PC-9 (cell line): ENCODE results near the gene SEC24D. TPM values are rescaled to one million over a fixed set of nuclear protein-coding genes. Genes with fewer than 3 reads are reported as not detected.

Source experiments
- BruUV-seq: library from RNA; stranded (reverse); fragments of 400-500 nt; replicated peaks from 2 replicates; lab custom pipeline; 2021; lab: Mats Ljungman, UMichigan
- CTCF ChIA-PET: fragments of 300-600 bp; sonication (Branson Sonifier 250); formaldehyde crosslinking; loops from one replicate; lab custom pipeline; 2022; ENCODE audit warnings: antibody characterized with exemption; lab: Charles Lee
- POLR2A ChIA-PET: fragments of 300-600 bp; sonication (Branson Sonifier 250); formaldehyde crosslinking; loops from one replicate; lab custom pipeline; 2022; ENCODE audit warnings: antibody characterized with exemption; ENCODE audit not compliant: unreplicated experiment; lab: Charles Lee
- DNase-seq, 2 experiments: peaks; one replicate each; pipeline versions ENCODE4 v3.0.0 to v3.0.0-alpha.2; 2015 to 2022; ENCODE audit warnings: mixed read lengths in 1 of 2
- H2AFZ ChIP-seq: fragments of 200-600 bp; sonication (generic); 2 replicates; pipeline ENCODE4 v1.8.1; 2017; ENCODE audit warnings: antibody characterized with exemption
- H3F3A ChIP-seq: fragments of 200-600 bp; sonication (generic); 2 replicates; pipeline ENCODE4 v1.8.1; 2017; ENCODE audit warnings: antibody characterized with exemption, mild to moderate bottlenecking, low read depth; ENCODE audit not compliant: insufficient read depth
- H3K27ac ChIP-seq: fragments of 200-600 bp; sonication (generic); 2 replicates; pipeline ENCODE4 v1.6.1; 2016; ENCODE audit warnings: mixed run types
- H3K27me3 ChIP-seq: fragments of 200-600 bp; sonication (generic); 2 replicates; pipeline ENCODE4 v1.6.1; 2016; ENCODE audit warnings: low read depth, mixed run types; ENCODE audit not compliant: insufficient read depth
- H3K36me3 ChIP-seq: fragments of 200-600 bp; sonication (generic); 2 replicates; pipeline ENCODE4 v1.6.1; 2016; ENCODE audit warnings: low read depth, mixed run types
- H3K4me1 ChIP-seq: fragments of 200-600 bp; sonication (generic); replicated peaks from 2 replicates; pipeline ENCODE4 v1.6.1; 2016; ENCODE audit warnings: mixed run types; ENCODE audit not compliant: insufficient read depth
- H3K4me2 ChIP-seq: fragments of 200-600 bp; sonication (generic); 2 replicates; pipeline ENCODE4 v1.6.1; 2017; ENCODE audit warnings: mixed run types
- H3K4me3 ChIP-seq: fragments of 200-600 bp; sonication (generic); 2 replicates; pipeline ENCODE4 v1.6.1; 2016; ENCODE audit warnings: mixed run types
- H3K79me2 ChIP-seq: fragments of 200-600 bp; sonication (generic); 2 replicates; pipeline ENCODE4 v1.6.1; 2017; ENCODE audit warnings: low read depth, mixed run types
- H3K9me2 ChIP-seq: fragments of 200-600 bp; sonication (generic); 2 replicates; pipeline ENCODE4 v1.8.1; 2017; ENCODE audit warnings: mild to moderate bottlenecking; ENCODE audit not compliant: insufficient read depth
- H3K9me3 ChIP-seq: fragments of 200-600 bp; sonication (generic); 2 replicates; pipeline ENCODE4 v1.8.1; 2016; ENCODE audit warnings: low read depth; ENCODE audit not compliant: insufficient read depth
- H4K20me1 ChIP-seq: fragments of 200-600 bp; sonication (generic); 2 replicates; pipeline ENCODE4 v1.8.1; 2017; ENCODE audit not compliant: insufficient read depth
- EZH2 ChIP-seq: fragments of 200-600 bp; sonication (generic); IDR thresholded peaks from 2 replicates; pipeline ENCODE4 v1.8.0; 2017; ENCODE audit warnings: antibody characterized with exemption, low read depth
- intact Hi-C: fragments of 100-400 bp; cut with micrococcal nuclease; formaldehyde crosslinking; loops from one replicate; pipeline ENCODE4 v1.10.0; 2022; ENCODE audit not compliant: unreplicated experiment
- total RNA-seq: library from RNA; stranded (reverse); gene quantifications from 2 replicates; pipeline ENCODE4 v1.2.3, GENCODE V29; 2021
- TF ChIP-seq, protein P1 (sequence below): fragments of 200-600 bp; sonication (generic); conservative IDR thresholded peaks from 2 replicates; pipeline ENCODE4 v1.6.1; 2017; ENCODE audit warnings: mixed run types, antibody characterized with exemption, mild to moderate bottlenecking, moderate library complexity

The SEC24D gene
- total RNA-seq, 1 experiment from 2014 or later, result 17.3 TPM

- H3K4me1 ChIP-seq, result no peaks in the 10 kb centered on the region
- H3K27me3 ChIP-seq, result no peaks in the 10 kb centered on the region
- H3K4me2 ChIP-seq, result no peak overlapping the region
- H3K36me3 ChIP-seq, result peaks cover 10% of the 10 kb centered on the region; the same call in 1 of the 2 replicates
- H2AFZ ChIP-seq, result no peak overlapping the region
- POLR2A ChIA-PET, result no interaction called here
- BruUV-seq, result no TSS peak
- H3K9me3 ChIP-seq, result no peaks in the 10 kb centered on the region
- no peaks in the 10 kb centered on the region for H3K9me2 ChIP-seq
- H3K79me2 ChIP-seq, result no peaks in the 10 kb centered on the region
- H4K20me1 ChIP-seq, result no peaks in the 10 kb centered on the region
- CTCF ChIA-PET, result no interaction called here
- DNase-seq, result no peak
- H3K27ac ChIP-seq, result no peak overlapping the region
- no peaks in the 10 kb centered on the region for H3F3A ChIP-seq
- TF ChIP-seq EZH2, result no peak
- TF ChIP-seq, protein P1, sequence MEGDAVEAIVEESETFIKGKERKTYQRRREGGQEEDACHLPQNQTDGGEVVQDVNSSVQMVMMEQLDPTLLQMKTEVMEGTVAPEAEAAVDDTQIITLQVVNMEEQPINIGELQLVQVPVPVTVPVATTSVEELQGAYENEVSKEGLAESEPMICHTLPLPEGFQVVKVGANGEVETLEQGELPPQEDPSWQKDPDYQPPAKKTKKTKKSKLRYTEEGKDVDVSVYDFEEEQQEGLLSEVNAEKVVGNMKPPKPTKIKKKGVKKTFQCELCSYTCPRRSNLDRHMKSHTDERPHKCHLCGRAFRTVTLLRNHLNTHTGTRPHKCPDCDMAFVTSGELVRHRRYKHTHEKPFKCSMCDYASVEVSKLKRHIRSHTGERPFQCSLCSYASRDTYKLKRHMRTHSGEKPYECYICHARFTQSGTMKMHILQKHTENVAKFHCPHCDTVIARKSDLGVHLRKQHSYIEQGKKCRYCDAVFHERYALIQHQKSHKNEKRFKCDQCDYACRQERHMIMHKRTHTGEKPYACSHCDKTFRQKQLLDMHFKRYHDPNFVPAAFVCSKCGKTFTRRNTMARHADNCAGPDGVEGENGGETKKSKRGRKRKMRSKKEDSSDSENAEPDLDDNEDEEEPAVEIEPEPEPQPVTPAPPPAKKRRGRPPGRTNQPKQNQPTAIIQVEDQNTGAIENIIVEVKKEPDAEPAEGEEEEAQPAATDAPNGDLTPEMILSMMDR, result peak; percentile 63
- intact Hi-C loops, result loop anchor here (1.0 kb wide), 2 partner anchors 149 to 228 kb away; no protein-coding TSS in a partner anchor
- H3K4me3 ChIP-seq, result no peak overlapping the region
Observed at GRCh38 chr4:118740869-118741268, 95.1 kb downstream of the SEC24D start.

GRCh38 chr4:118739022-118739713 is 96.8 kb downstream of the SEC24D start:
- Histone ChIP-seq H3K36me3 (peaks cover 10% of the 10 kb centered on the region; the same call in 1 of the 2 replicates), H3K27me3 (no peaks in the 10 kb centered on the region)
- intact Hi-C loops, result no loop called here

GRCh38 chr4:118738090-118738489 is 97.8 kb downstream of the SEC24D start:
- no peak overlapping the region for H3K4me3 ChIP-seq
- peaks cover 10% of the 10 kb centered on the region; the same call in 1 of the 2 replicates for H3K36me3 ChIP-seq
- H3F3A ChIP-seq, result no peaks in the 10 kb centered on the region
- no peak for TF ChIP-seq EZH2
- TF ChIP-seq, protein P1, result no peak
- H3K9me2 ChIP-seq, result no peaks in the 10 kb centered on the region
- H3K79me2 ChIP-seq, result no peaks in the 10 kb centered on the region
- ChIA-PET CTCF (interaction anchor here (0.7 kb wide), 1 partner anchor 27 kb away, joined by 14 read pairs; no protein-coding TSS in a partner anchor), POLR2A (no interaction called here)
- DNase-seq, result no peak
- H3K27me3 ChIP-seq, result no peaks in the 10 kb centered on the region
- BruUV-seq, result no TSS peak
- no peak overlapping the region for H2AFZ ChIP-seq
- H3K9me3 ChIP-seq, result no peaks in the 10 kb centered on the region
- H3K4me2 ChIP-seq, result no peak overlapping the region
- no peaks in the 10 kb centered on the region for H4K20me1 ChIP-seq
- H3K27ac ChIP-seq, result no peak overlapping the region
- no peaks in the 10 kb centered on the region for H3K4me1 ChIP-seq
- intact Hi-C loops, result no loop called here

More at GRCh38 chr4:118739022-118739713, 96.8 kb downstream of the SEC24D start:
- ChIA-PET POLR2A (no interaction called here), CTCF (no interaction called here)
- BruUV-seq, result no TSS peak
- no peak for TF ChIP-seq EZH2
- TF ChIP-seq, protein P1, result no peak
- H3K4me3 ChIP-seq, result no peak overlapping the region
- no peak overlapping the region for H2AFZ ChIP-seq
- no peaks in the 10 kb centered on the region for H3K9me3 ChIP-seq
- no peaks in the 10 kb centered on the region for H3K9me2 ChIP-seq
- no peaks in the 10 kb centered on the region for H3F3A ChIP-seq
- no peak overlapping the region for H3K27ac ChIP-seq
- no peaks in the 10 kb centered on the region for H3K4me1 ChIP-seq
- no peak for DNase-seq
- H3K4me2 ChIP-seq, result no peak overlapping the region
- H4K20me1 ChIP-seq, result no peaks in the 10 kb centered on the region
- no peaks in the 10 kb centered on the region for H3K79me2 ChIP-seq
